Measurements from ENCODE around the gene SNORC. TPM values are rescaled to one million over a fixed set of nuclear protein-coding genes. Genes with fewer than 3 reads are reported as not detected.
"Not testable (repeated sequence)": the region's sequence is repeated elsewhere in the genome, so short reads cannot be mapped to it uniquely, and the experiment has no call there.

The SNORC gene
- 1 to 10 TPM; 1.5 to 2.4 TPM for total RNA-seq

GRCh38 chr2:232870018-232870765 is at the start of gene SNORC:
Gene SNORC, plus strand, starts transcription at chr2:232870264. Its CDS starts 78 bp downstream, at chr2:232870342.
- Mint-ChIP-seq H3K36me3 (no peaks in the 10 kb centered on the region), H3K27ac (no peak within 1 kb of the TSS), H3K4me3 (no peak within 1 kb of the TSS), H3K4me1 (peaks cover 2% of the 10 kb centered on the region), H3K9me3 (no peaks in the 10 kb centered on the region), H3K27me3 (peaks cover 7% of the 10 kb centered on the region)
- no peak for DNase-seq

DNA sequence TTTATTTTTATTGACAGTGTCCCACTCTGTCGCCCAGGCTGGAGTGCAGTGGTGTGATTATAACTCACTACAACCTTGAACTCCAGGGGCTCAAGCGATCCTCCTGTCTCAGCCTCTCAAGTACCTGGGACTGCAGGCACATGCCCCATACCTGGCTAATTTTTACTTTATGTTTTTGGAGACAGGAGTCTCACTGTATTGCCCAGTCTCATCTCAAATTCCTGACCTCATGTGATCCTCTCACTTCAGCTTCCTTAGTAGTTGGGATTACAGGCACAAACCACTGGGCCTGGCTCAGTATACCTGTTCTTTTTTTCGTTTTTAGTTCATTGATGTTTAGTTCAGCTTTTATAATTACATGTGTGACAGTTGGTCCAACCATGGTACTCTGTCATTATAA is 40.1 kb upstream of the SNORC start:
- no peak overlapping the region for H3K27ac Mint-ChIP-seq
- no peak overlapping the region for H3K4me3 Mint-ChIP-seq
- peaks cover 30% of the 10 kb centered on the region for H3K36me3 Mint-ChIP-seq
- H3K9me3 Mint-ChIP-seq: peaks cover 3% of the 10 kb centered on the region
- H3K4me1 Mint-ChIP-seq: no peaks in the 10 kb centered on the region
- DNase-seq: no peak
- no peaks in the 10 kb centered on the region for H3K27me3 Mint-ChIP-seq

- Mint-ChIP-seq H3K27ac (no peak overlapping the region), H3K9me3 (no peaks in the 10 kb centered on the region), H3K27me3 (no peaks in the 10 kb centered on the region), H3K4me1 (no peaks in the 10 kb centered on the region), H3K4me3 (no peak overlapping the region), H3K36me3 (peaks cover 20% of the 10 kb centered on the region)
- no peak for DNase-seq
These were observed 38.6 kb upstream of the SNORC start for GRCh38 chr2:232831496-232831895.

DNA sequence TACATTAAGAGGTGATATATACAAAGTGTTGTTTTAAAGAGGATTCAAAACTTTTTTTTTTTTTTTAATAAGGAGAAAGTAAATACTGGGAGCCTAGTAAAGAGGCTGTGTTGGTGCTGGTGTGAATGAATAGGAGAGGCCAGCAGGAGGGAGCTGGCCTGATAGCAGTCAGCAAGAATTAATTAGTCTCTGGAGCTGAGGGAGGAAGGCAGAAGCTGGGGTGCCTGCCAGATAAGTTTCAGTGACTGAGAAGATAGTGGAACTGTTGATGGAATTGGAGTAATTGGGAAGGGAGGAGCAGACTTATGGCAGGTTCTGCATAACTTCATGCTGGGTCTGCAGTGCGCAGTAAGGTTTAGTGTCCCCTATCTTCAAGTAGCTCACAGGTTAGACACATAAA is 36.2 kb upstream of the SNORC start:
- DNase-seq: no peak
- Mint-ChIP-seq H3K4me3 (no peak overlapping the region), H3K36me3 (peaks cover 16% of the 10 kb centered on the region), H3K4me1 (peaks cover 13% of the 10 kb centered on the region), H3K9me3 (no peaks in the 10 kb centered on the region), H3K27ac (no peak overlapping the region), H3K27me3 (no peaks in the 10 kb centered on the region)

DNA sequence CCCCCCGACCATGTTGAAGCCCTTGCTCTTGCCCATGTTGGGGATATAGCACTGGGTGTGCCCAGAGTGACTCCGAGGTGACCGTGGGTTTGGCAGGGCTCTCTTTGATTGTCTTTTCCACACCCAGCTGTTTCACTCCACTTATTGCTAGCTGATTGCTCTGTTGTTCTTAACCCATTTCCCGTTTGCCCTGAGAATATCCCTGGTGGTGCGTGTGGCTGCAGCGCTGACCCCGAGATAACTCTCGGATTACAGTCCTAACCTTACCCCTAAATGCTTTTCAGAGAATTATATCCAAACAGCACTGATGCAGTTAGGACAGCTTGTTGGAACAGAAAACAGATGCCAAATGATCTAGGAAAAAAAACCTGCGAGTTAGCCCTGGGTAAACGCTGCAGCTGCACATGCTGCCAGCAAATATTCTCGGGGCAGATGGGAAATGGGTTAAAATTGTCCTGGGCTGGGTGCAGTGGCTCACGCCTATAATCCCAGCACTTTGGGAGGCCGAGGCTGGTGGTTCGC is 34.3 kb upstream of the SNORC start:
- H3K36me3 Mint-ChIP-seq: peaks cover 27% of the 10 kb centered on the region
- H3K9me3 Mint-ChIP-seq: no peaks in the 10 kb centered on the region
- peaks cover 24% of the 10 kb centered on the region for H3K4me1 Mint-ChIP-seq
- H3K27ac Mint-ChIP-seq: no peak overlapping the region
- H3K4me3 Mint-ChIP-seq: no peak overlapping the region
- H3K27me3 Mint-ChIP-seq: no peaks in the 10 kb centered on the region
- DNase-seq: no peak

DNA sequence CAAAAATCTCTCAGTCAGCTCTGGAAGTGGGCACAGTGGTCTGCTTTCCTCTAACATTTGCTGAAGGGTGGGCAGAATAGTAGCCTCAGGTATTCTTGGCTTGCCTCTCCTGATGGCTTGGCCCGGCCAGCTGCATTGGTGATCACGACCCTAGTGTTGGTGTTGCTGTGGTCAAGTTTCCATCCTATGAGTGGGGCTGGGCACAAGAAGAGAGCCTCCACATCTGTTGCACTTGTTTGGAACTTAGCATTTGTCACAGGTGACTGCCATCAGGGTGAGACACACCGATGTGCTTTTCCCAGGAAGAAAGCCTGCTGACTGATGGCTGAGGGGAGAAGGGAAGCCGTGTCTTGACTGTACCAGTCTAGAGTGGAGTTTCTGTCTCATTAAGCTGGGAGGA is 33.1 kb upstream of the SNORC start:
- Mint-ChIP-seq H3K4me1 (peaks cover 24% of the 10 kb centered on the region), H3K4me3 (no peak overlapping the region), H3K36me3 (peaks cover 30% of the 10 kb centered on the region), H3K9me3 (no peaks in the 10 kb centered on the region), H3K27ac (peak overlapping the region; percentile 27), H3K27me3 (no peaks in the 10 kb centered on the region)
- no peak for DNase-seq

- H3K9me3 Mint-ChIP-seq: no peaks in the 10 kb centered on the region
- DNase-seq: peak; percentile 61
- peak overlapping the region; percentile 18 for H3K4me3 Mint-ChIP-seq
- peaks cover 24% of the 10 kb centered on the region for H3K4me1 Mint-ChIP-seq
- peak overlapping the region; percentile 82 for H3K27ac Mint-ChIP-seq
- no peaks in the 10 kb centered on the region for H3K27me3 Mint-ChIP-seq
- peaks cover 28% of the 10 kb centered on the region for H3K36me3 Mint-ChIP-seq
These were observed 31.6 kb upstream of the SNORC start for GRCh38 chr2:232838406-232838874.

- H3K27ac Mint-ChIP-seq: peak overlapping the region; percentile 21
- H3K4me1 Mint-ChIP-seq: peaks cover 24% of the 10 kb centered on the region
- peaks cover 25% of the 10 kb centered on the region for H3K36me3 Mint-ChIP-seq
- H3K27me3 Mint-ChIP-seq: no peaks in the 10 kb centered on the region
- H3K4me3 Mint-ChIP-seq: no peak overlapping the region
- no peaks in the 10 kb centered on the region for H3K9me3 Mint-ChIP-seq
- DNase-seq: no peak
These were observed 30.5 kb upstream of the SNORC start for GRCh38 chr2:232839411-232840079.

DNA sequence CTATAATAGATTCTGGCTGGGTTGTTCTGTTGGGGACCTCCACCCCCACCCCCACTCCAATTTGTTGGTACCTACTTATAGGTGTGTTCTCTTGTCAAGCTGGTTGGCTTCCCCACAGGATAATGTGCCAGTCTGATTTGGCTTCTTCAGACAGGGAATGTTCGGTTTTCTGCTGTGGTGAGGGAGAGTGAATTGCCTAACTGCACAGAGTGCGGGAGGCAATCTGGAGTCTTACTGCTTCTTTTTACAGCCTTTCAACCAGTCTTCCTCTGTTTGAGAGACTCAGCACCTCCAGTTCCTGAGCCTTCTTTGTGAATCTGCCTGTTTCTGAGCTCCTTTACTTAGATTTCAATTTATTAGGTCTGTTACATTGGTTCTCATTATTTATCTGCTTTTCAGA is 27.4 kb upstream of the SNORC start:
- DNase-seq: no peak
- Mint-ChIP-seq H3K36me3 (peaks cover 18% of the 10 kb centered on the region), H3K27ac (no peak overlapping the region)

GRCh38 chr2:232843834-232844233 is 26.2 kb upstream of the SNORC start:
- DNase-seq: no peak
- Mint-ChIP-seq H3K4me1 (peaks cover 11% of the 10 kb centered on the region), H3K36me3 (peaks cover 16% of the 10 kb centered on the region), H3K27ac (no peak overlapping the region), H3K9me3 (no peaks in the 10 kb centered on the region), H3K27me3 (no peaks in the 10 kb centered on the region), H3K4me3 (no peak overlapping the region)

More for the DNA sequence above, 27.4 kb upstream of the SNORC start:
- peaks cover 23% of the 10 kb centered on the region for H3K4me1 Mint-ChIP-seq
- no peaks in the 10 kb centered on the region for H3K9me3 Mint-ChIP-seq
- no peak overlapping the region for H3K4me3 Mint-ChIP-seq
- no peaks in the 10 kb centered on the region for H3K27me3 Mint-ChIP-seq

DNA sequence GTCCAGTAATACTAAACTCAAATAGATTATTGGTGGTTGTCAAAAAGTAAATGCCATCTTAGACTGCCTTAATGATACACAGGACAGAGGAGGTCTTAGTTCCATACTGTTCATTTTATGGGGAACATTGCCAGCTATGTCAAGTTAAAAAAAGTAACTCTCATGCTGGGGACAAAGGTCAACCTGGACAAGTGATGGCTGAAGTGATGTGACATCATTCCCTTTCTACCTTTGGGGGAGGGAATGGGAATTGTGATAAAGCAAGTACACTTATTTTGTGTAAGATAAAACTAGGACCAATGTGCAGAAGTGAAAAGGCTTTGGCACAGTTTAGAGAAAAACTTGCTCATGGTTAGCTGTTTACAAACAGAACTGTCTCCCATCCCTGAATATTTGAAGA is 24.0 kb upstream of the SNORC start:
- no peak overlapping the region for H3K27ac Mint-ChIP-seq
- H3K27me3 Mint-ChIP-seq: no peaks in the 10 kb centered on the region
- peaks cover 11% of the 10 kb centered on the region for H3K36me3 Mint-ChIP-seq
- no peak overlapping the region for H3K4me3 Mint-ChIP-seq
- no peak for DNase-seq
- no peaks in the 10 kb centered on the region for H3K4me1 Mint-ChIP-seq
- H3K9me3 Mint-ChIP-seq: no peaks in the 10 kb centered on the region

DNA sequence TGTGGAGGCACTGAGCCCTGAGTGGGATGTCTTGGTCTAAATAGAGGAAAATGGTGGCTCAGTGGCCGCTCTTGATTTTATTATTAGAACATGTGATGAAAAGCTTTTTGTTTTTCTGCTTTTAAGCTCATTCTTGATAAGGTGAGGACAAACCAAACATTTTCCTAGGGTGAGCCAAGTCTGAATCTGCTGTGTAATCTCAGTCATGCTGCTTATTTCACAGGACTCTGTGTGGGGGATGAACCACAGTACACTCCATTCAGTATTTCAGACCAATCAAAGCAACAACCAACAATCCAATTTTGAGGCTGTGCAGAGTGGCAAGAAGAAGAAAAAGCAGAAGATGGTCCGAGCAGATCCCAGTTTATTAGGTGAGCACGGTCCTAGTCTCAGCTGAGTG is 20.0 kb upstream of the SNORC start:
- no peak overlapping the region for H3K4me3 Mint-ChIP-seq
- H3K27me3 Mint-ChIP-seq: no peaks in the 10 kb centered on the region
- no peak overlapping the region for H3K27ac Mint-ChIP-seq
- no peaks in the 10 kb centered on the region for H3K9me3 Mint-ChIP-seq
- H3K36me3 Mint-ChIP-seq: peaks cover 8% of the 10 kb centered on the region
- peaks cover 2% of the 10 kb centered on the region for H3K4me1 Mint-ChIP-seq
- DNase-seq: no peak

DNA sequence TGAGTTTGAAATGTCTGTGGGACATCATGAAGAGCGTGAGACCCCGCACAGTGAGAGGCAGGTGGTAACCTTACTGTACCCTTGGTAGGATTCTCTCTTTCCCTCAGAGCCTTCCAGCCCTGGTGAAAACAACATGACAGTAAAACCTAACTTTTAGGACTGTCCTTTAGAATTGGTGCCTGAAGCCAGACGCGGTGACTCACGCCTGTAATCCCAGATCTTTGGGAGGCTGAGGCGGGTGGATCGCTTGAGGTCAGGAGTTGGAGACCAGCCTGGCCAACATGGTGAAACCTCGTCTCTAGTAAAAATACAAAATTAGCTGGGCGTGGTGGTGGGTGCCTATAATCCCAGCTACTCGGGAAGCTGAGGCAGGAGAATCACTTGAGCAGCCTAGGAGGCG is 18.0 kb upstream of the SNORC start:
- H3K4me1 Mint-ChIP-seq, H3K27me3 Mint-ChIP-seq, DNase-seq, H3K27ac Mint-ChIP-seq, H3K9me3 Mint-ChIP-seq, H3K4me3 Mint-ChIP-seq: not testable (repeated sequence)
- peaks cover 12% of the 10 kb centered on the region for H3K36me3 Mint-ChIP-seq

DNA sequence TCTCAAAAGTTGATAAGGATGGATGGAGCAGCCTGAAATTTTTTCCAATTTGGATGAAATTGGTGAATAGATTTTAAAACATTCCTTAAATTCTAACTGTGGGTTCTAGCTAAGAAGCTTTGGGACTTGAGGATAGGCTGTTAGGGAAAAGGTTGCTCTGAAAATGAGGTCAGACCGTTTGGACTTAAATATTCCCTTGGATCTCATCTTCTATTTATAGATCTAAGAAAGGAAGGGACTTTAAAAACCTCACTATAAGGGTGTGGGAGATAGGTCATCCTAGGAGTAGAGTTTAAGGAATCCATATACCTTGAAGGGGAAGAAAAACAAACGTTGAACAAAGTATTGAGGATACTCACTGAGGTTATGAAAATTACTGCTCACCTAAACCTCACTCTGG is 17.4 kb upstream of the SNORC start:
- H3K27me3 Mint-ChIP-seq: no peaks in the 10 kb centered on the region
- H3K4me1 Mint-ChIP-seq: peaks cover 2% of the 10 kb centered on the region
- DNase-seq: no peak
- peaks cover 13% of the 10 kb centered on the region for H3K36me3 Mint-ChIP-seq
- no peaks in the 10 kb centered on the region for H3K9me3 Mint-ChIP-seq
- H3K27ac Mint-ChIP-seq: no peak overlapping the region
- no peak overlapping the region for H3K4me3 Mint-ChIP-seq

GRCh38 chr2:232854082-232854481 is 16.0 kb upstream of the SNORC start:
- no peak overlapping the region for H3K27ac Mint-ChIP-seq
- no peak for DNase-seq
- no peaks in the 10 kb centered on the region for H3K9me3 Mint-ChIP-seq
- H3K4me1 Mint-ChIP-seq: peaks cover 2% of the 10 kb centered on the region
- no peaks in the 10 kb centered on the region for H3K27me3 Mint-ChIP-seq
- H3K4me3 Mint-ChIP-seq: no peak overlapping the region
- peaks cover 17% of the 10 kb centered on the region for H3K36me3 Mint-ChIP-seq
